NCI-H510A (cell line): Measurements from ENCODE around the gene AGAP1.
"Not testable (repeated sequence)": the region's sequence is repeated elsewhere in the genome, so short reads cannot be mapped to it uniquely, and the experiment has no call there.

ENCODE experiments used
- DNase-seq: peaks from one replicate; lab custom pipeline; 2025; lab: John Stamatoyannopoulos, UW

The AGAP1 gene

DNA sequence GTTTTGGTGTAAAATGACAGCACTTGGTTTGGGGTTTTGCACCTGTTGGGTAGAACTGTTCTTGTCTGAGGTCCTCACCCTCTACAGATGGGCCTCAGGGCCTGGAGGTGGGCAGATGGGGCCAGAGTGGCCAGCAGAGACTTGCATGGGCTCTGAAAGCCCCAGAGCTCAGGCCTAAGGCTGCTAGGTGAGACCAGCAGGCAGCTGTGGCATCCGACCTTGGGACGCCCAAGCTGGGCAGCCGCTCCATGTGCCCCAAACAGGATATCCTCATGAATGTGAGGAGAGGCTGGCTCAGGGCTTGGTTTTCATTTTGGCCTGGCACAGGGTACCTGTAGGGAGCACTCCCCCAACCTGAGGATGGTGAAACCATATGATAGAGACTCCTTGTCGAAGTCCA lies 636.1 kb downstream of the AGAP1 start:
- no peak for DNase-seq

DNA sequence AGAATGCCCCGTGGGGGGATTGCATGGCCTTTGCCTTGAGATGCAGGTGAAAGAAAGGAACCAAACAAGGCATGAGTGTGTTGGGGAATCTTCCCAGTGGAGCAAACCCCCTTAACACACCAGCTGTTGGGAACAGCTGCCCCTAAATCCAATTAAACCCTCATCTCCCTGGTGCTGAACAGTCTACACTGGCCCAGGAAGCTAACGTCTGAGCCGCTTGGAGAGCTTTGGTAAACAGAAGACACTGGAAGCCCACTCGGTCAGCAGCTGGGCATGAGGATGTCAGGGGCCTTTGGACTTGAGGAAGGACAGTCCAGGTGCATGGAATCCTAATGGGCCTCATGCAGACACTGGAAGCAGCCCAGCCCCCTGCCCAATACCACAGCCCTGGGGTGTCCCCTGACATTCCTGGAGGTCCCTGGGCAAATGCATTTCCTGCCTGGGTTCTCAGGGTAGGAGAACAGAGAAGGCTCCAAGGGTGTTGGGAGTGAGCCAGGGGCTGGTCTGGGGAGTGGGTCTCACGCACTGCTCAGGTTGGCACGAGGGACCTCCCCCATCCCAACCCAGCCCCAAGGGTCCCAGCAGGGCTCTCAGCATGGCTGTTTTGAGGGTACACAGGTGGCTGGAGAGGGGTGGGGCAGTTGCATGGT lies 636.6 kb downstream of the AGAP1 start:
- DNase-seq: no peak

DNA sequence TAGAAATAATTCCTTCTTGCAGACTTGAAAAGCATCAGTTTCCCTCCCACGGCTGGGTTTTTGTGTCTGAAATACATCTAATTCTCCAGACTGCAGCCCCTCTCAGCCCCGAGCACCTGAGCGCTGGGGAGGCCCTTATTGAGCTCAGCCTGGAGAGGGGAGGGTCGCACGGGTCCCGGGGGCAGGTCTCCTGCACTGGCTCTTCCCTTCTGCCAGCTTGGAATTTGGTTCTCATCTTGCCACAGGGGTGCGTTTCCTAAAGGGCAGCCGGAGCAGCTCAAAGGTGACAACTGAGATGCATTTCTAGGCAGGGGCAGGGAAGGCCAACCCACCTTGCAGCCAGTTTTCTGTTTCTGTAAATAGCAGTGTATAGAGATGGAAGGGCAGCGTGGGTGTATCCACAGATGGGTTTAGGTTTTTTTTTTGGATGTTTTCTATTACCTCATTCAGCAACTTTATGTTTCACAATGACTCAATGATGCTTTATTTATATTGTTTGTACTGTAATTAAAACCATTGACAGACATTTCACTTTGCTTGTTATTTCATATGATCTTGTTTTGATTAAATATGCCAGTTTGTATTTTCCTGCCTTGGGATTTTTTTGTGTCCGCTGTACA lies 637.3 kb downstream of the AGAP1 start:
- no peak for DNase-seq

DNA sequence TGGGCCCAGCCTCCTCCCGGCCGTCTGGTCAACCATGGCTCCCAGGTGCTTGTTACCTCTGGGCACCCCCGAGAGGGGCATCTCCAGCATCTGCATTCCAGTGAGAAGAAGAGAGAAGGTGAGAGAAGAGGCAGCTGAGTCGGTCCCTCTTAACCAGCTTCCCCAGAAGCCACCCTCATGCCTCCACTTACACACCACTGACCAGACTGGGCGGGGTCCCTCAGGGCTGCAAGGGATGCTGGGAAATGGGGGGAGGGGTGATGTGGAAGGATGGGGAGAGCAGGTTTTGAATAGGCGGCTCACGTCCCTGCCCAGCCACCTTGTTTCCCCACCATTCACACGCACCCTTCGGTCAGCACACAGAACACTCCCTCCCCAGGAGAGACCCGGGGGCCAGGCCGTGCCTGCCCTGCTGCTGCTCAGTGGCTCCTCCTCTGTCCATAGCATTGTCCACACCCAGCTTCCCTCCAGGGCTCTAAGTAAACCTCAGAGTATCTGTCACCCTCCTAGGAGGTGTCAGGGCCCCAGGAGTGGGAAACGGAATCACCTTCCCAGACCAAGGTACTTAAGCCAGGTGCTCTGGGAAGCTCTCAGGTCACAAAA lies 639.7 kb downstream of the AGAP1 start:
- DNase-seq: no peak

DNA sequence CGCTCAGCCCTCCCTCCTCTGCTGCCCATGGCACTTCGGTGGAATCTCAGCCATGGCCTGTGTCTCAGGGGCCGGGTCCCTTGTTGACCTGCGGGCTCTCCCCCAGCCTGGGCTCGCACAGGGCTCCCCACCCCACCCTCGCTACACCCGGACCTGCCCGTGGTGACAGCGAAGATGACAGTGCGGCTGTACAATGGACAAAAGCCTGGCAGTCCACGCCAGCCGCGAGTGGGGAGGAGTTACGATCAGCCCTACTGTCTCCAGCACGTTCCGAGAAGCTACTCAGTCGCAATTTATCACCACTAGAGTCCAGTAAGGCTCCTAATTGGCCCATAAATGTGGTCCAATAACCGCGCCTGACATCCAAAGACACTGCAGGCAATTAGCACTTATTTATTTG lies 642.7 kb downstream of the AGAP1 start:
- DNase-seq: no peak

DNA sequence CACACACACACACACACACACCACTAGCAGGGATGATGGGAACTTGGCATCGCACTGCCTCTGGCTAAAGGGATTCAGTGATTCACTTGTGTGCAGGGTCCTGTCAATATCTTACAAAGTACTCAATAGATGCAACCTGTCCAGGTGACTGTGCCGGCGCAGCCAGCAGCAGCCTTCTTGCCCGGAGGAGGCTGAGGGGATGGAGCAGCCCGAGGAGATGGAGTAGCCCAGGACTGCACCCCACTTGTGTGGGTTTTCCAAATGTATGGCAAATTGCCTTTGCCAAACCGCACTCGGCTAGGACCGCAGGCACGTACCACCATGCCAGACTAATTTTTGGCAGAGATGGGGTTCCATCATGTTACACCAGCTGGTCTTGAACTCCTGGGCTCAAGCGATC lies 643.2 kb downstream of the AGAP1 start:
- DNase-seq: no peak

DNA sequence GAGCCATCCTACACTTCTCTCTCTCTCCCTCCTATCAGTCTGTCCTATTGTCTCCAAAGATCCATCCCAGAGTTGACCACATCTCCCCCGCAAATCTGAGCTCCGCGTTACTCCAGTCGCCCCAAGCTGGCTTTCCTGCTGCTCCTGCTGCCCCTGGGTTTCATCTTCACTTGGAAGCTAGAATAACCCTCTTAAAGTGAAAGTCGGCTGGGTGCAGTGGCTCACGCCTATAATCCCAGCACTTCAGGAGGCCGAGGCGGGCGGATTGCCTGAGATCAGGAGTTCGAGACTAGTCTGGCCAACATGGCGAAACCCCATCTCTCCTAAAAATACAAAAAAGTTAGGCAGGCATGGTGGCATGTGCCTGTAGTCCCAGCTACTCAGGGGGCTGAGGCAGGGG lies 647.8 kb downstream of the AGAP1 start:
- not testable (repeated sequence) for DNase-seq

DNA sequence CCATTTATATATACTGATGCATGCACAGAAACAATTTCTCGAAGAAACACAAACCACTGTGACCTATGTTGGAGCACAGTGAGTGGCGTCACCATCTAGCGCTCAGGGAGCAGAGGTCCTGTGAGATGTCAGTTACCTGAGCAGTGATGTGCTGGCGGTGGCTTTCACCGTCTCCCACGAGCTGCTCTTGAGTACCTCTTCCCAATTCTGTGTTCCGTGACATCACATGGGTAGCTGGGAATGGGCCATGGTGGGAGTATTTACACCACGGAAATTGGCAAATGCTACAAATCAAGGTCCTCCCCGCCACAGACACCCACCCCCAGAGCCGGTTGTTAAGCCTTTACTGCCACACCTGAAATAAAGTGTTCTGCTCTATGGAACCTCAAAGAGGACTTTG lies 650.0 kb downstream of the AGAP1 start:
- no peak for DNase-seq

DNA sequence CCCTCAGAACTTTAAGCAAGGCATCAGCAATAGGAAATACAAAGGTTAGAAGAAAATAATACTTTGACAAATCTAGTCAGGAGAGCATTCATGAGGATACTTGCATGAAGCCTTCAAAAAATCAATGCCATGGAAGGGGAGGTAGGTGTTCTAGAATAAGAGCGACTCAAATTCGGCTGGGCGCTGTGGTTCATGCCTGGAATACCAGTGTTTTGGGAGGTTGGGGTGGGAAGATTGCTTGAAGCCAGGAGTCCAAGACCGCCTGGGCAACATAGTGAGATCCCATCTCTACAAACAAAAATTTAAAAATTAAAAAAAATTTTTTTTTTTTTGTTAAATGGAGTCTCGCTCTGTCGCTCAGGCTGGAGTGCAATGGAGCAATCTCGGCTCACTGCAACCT lies 652.6 kb downstream of the AGAP1 start:
- DNase-seq: no peak

DNA sequence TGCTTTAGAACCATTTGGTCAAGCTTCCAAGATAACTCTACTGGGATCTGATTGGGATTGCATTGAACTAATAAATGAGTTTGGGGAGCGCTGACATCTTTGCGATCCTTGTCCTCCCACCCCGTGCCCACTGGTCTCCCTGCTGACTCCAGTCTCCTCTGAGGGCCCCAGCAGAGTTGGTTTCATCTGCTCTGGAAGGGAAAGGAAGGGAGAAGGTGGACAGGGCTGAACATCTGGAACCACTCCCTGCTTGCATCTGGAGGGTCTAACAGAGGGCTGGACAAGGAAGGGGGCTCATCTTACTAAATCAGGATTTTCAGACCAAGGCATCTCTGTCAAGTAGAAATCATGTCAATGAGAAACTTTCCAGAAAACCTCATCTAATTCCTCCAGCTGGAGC lies 661.6 kb downstream of the AGAP1 start:
- DNase-seq: no peak

DNA sequence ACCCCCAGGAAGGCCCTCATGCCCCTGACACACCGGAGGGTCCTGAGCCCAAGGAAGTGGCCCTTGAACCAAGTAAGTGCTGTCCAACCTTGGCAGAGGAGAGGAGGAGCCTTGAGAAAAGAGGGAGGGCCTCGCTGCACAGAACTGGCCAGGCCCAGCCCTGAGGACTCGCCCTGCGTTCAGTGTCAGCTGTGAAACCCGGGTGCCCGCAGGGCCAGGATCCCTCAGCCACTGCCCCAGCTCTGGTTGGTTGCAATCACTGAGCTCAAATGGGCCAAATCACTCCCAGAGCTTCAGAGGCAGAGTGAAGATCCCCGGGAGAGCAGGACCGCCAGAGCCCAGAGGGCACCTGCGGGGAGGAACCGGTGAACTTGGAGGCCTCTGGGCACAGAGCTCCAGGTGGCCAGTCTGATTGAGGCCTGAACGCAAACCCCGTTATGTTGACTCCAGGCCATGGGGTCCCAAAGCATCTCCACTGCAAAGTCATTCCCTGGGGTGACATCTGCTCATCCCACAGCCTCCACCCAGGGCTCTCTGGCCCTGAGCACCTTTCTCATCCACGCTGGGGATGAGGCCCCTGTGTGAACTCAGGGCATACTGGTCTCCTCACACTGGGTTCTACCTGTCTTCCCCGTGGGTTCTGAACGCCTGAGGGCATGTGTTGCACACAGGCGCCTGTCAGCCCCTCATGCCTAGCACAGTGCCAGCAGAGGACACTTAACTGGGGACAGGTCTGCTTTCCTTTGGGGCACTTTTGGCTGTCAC lies 662.4 kb downstream of the AGAP1 start:
- no peak for DNase-seq

DNA sequence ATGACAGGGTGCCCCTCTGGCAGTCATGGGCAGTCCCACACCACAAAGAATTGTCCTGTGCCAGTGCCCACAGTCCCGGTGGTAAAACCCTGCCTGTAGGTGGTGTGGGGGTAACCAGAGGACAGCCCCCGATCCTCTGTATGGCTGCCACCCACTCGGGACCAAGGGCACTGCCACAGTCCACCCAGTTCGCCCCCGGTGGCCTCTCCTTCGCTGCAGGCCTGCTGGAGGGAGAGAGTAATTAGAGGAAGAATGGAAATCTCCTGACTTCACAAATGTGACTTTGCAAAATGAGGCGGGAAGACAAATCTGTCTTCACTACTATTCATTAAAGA lies 663.0 kb downstream of the AGAP1 start:
- DNase-seq: no peak

DNA sequence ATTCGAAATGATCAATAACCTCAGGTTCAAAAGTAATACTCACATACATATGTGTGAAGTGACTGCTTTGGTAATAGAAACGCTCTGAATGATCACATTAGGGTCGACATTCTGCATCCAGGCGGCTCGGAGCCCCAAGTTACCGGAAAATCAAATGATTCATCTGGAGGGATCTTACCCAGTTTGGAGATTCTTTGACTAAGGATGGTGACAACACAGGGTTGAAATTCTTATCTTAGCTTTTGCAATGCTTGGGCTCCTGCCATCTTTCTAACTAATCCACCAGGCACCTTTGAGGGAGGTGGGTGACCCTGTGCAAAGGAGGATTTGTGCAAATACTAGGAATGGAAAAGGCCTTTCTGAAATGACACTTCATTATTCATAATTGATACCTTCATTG lies 663.5 kb downstream of the AGAP1 start:
- DNase-seq: no peak

DNA sequence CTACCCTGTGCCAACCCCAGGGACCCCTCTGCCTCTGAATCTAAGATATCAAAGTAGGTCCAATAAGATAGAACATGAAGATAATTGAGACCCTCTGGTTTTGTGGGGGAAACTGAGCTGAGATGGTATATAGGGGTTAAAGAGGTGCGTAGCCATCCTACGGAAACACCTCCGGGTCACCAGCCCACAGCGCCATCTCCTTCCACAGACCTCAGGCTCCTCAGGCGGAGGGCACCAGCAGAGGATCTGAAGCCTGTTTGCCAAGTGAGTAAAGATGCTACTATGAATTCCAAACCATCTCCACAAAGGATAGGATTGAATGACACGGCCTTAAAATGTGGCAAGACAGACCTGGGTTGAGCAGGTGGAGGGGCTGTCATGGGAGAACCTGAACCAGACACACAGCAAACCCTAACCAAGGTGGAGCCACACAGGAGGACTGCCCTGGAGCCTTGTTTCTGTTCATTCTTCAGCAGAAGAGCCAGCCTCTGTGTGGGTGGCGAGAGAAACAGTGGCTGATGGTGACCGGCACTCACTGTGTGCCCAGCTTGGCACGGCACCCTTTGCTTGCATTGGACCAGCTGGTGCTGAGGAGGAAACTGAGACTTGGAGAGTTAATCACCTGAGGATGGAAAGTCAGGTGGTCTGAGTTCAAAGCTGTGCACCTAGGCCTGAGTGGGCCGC lies 664.1 kb downstream of the AGAP1 start:
- DNase-seq: no peak

DNA sequence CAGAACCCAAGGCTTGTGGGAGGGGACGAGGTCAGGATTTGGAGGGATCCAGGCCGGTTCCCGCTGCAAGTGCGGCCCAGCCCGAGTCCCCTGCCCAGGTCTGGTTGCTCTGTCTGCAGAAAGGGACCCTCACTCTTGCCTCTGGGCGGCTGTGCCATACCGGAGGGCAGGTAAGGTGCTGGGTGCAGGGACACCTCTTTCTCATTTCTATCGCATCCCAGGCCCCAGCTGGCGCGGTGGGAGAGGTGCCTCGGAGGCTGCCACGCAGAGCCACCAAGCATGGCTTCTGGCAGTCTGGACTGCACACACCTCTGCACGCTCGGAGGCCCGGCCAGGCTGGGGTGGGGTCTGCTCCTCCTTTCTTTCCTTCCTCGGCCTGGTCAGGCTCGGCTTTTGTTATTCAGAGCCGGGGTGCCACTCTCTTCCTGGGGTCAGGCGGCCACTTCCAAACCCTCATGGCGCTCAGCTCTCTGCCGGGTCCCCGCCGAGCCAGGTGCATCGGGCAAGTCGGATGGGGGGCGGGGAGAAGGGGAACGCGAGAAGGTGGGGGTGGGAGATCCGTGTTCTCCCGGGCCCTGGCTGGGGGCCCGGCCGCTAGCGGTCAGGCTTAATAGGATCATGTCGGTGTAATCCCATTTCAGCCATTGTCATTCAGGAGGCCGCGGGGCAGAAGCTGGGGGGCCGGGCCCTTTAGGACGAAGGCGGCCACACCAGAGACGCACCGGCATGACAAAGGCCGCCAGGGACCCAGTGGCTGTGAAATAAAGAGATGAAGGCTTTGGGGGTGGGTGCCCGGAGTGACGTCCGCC lies 665.3 kb downstream of the AGAP1 start:
- DNase-seq: no peak

DNA sequence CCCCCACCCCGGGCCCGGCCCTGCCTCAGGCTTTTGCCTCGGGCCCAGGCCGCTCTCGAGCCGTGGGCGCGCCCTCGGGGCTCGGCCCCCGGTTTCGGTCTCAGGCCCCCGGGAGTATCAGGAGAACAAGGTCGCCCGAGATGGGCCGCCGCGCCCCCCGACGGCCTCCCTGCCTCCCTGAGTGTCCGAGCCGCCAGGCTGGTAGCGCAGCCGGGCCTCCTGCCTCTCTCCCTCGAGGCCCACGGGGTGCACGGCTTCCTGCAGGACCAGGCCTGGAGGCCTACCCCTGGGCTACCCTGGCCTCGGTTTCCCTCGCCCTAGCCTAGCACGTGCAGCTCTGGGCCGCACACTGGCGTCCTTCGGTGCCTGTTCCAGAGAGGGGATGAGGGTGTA lies 665.9 kb downstream of the AGAP1 start:
- no peak for DNase-seq

DNA sequence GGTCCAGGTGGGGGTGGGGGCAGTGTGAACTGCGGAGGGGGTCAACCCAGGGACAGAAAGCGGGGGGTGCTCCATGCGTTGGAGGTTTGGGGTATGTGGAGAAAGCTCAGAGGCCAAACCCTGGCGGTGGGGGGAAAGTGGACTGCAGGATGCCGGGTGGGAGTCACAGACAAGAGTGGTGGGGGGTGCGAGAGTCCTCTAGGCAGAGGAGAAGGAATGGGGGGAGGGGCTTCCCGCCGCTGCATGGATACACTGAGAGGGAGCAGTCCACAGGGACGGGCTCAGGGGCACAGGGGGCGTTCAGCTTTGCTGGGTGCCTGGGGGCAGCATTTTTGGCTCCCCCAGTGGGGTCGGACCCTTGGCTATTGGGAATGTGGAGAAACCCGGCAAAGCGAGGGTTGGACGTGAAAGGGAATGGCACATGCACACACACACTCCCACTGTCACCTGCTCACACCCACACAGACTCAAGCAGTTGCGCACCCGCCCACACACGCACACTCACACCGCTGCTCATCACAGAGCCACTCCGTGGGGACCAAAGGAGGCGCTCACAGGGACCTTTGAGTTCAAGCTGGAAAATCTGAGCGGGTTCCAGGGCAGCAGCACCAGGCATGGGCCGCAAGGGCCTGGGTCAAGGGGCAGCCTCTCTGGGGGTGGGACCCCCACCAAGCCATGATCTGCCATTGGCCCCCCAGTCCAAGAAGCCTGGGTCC lies 666.7 kb downstream of the AGAP1 start:
- DNase-seq: no peak

DNA sequence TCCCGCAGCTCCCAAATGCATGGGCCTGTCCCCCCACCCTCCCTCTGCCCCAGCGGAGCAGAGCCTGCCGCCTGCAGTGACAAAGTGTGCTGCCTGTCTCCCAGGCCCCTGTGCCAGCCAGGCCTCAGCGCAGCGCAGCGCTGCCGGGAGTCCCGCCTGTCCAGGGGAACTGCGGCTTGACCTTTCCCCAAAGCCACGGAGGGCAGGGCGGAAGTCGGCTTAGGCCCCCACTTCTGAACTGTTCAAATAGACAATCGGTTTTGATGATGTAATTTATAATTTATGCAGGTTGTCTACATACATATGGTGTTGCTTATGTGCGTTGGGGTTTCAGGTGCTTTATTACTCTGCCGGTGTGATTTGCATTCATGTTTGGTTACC lies 667.2 kb downstream of the AGAP1 start:
- DNase-seq: no peak

DNA sequence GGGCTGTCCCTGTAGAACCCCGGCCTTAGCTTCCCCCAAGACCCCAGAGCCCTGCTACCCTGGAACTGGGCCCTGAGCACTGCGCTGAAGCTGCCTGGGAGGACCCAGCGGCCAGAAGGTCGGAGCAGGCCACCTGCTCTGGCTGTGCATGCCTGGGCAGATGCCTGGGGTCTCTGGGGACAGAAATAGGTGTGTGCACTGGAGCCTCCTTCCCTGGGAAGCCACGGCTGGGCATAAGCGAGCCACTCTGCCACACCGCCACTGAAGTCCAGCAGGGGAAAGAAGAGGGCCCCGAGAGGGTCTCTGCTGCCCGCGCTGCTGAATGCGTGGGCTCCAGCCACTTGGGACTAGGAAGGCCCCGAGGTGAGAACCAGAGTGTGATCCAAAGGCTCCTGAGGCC lies 667.7 kb downstream of the AGAP1 start:
- DNase-seq: no peak

DNA sequence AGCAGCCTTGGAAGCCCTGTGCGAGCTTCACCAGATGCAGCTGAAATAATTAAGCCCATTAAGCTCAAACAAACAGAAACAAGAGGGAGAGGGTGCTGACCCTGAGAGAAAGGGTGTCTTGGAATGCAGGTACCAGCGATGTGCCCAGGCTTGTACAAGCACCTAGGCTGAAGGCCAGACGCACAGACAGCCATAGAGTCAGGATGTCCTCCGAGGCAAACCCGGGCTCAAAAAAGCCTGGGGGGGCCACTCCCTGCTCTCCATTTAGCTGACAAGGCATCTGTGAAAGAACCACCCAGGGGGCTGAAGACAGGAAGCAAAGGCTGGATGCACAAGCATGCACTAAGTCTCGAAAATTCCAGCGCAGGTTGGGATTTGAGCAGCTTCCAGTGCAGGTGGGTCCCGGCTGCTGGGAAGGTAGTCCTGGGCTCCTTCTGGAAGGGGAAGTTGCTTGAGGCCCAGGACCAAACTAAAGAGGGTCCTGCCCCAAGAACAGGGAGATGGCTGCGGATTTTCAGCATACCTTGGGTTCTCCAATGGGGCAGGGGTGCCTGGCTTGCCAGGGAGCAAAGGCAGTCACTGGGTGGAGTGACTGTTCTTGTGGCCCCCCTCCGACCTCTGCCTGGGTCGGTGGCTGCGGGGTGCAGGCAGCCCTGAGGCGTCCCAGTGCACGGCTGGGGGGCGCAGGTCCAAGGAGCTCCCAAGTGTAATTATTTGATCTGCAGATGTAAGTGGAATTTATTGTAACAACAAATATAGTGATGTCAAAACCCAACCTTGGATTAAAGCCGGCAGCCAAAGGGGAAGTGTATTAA lies 668.4 kb downstream of the AGAP1 start:
- DNase-seq: no peak
